NT2/D1 (cell line): ENCODE data around the gene ZFP62.

ENCODE experiments used
- YY1 ChIP-seq: IDR thresholded peaks from 2 replicates; pipeline ENCODE4 v1.6.1; 2011; ENCODE audit not compliant: insufficient read length, insufficient read depth
- ZNF274 ChIP-seq: IDR thresholded peaks from 2 replicates; pipeline ENCODE4 v1.6.1; 2011; ENCODE audit warnings: mild to moderate bottlenecking, low read depth, low read length

DNA sequence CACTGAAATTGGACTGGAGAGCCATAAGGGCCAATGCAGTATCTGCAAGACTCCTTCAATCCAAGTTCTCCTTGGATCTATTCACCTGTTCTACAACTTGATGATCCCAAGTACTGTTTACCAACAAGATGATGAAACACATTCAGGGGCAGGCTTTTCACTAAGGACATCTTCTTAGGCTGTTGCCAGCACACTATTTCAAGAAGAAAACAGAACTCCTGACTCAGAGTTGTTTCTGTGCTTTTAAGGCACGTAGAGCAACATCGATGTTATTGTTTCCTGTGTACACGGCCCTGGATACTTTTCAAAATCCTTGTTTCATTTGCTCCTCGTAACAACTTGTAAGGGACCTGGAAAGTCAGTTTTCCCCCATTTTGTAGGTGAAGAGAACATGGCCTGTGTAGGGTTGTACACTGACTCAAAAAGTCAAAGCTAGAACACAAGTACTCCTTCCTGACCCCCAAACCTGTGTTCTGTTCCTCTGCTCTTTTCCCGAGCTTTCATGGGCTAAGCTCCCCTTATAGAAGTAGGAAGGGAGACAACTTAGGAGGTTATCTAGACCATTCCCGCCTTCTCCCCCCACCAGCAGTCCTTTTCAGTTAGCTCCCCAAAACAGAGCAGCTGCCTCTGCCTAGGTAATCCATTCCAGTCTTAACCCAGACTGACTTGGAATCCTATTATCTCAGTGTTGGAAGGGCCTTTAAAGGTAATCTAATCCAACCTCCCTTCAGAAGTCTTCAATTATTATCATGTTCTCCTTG lies 53.2 kb downstream of the ZFP62 start:
- TF ChIP-seq ZNF274 (no peak), YY1 (no peak)
